GM18520 (cell line): Measurements from ENCODE around the gene GAGE12J.
"Not testable (repeated sequence)": the region's sequence is repeated elsewhere in the genome, so short reads cannot be mapped to it uniquely, and the experiment has no call there.

ENCODE experiments used
- ATAC-seq: cut with Tn5 transposase; IDR thresholded peaks from one replicate; pipeline ENCODE4 v1.9.1; 2021; ENCODE audit not compliant: unreplicated experiment

GAGE12J gene

GRCh38 chrX:49309401-49309981, 12.3 kb upstream of the GAGE12J start:
- no peak for ATAC-seq

GRCh38 chrX:49310371-49310770, 11.5 kb upstream of the GAGE12J start:
- no peak for ATAC-seq

- ATAC-seq = no peak
Observed at GRCh38 chrX:49312176-49312575, 9.7 kb upstream of the GAGE12J start.

- no peak for ATAC-seq
Observed at GRCh38 chrX:49316085-49316484, 5.8 kb upstream of the GAGE12J start.

- ATAC-seq = not testable (repeated sequence)
Observed at GRCh38 chrX:49322266-49322665, 429 bp downstream of the GAGE12J start.

GRCh38 chrX:49323735-49324134, 1.9 kb downstream of the GAGE12J start:
- ATAC-seq = not testable (repeated sequence)

- ATAC-seq = not testable (repeated sequence)
Observed at GRCh38 chrX:49330421-49330820, 8.6 kb downstream of the GAGE12J start.

GRCh38 chrX:49331282-49331681, 9.4 kb downstream of the GAGE12J start, which contains the start of gene GAGE13:
Gene GAGE13 (plus strand): TSS chrX:49331582. CDS start chrX:49332738, 1,156 bp downstream.
- not testable (repeated sequence) for ATAC-seq

GRCh38 chrX:49331841-49332240, 10.0 kb downstream of the GAGE12J start:
- not testable (repeated sequence) for ATAC-seq

- ATAC-seq = not testable (repeated sequence)
Observed at GRCh38 chrX:49341449-49341848, 19.6 kb downstream of the GAGE12J start.

GRCh38 chrX:49344496-49345175, 22.8 kb downstream of the GAGE12J start:
- ATAC-seq = not testable (repeated sequence)

GRCh38 chrX:49345402-49345801, 23.6 kb downstream of the GAGE12J start:
- not testable (repeated sequence) for ATAC-seq

GRCh38 chrX:49346150-49346549, 24.3 kb downstream of the GAGE12J start:
- not testable (repeated sequence) for ATAC-seq
